HG03342 (cell line): Measurements from ENCODE around the gene TSTD2.
"Not testable (repeated sequence)": the region's sequence is repeated elsewhere in the genome, so short reads cannot be mapped to it uniquely, and the experiment has no call there.

Experiments used
- ATAC-seq: cut with Tn5 transposase; IDR thresholded peaks from one replicate; pipeline ENCODE4 v1.9.1; 2021; ENCODE audit warnings: mild to moderate bottlenecking, moderate library complexity; ENCODE audit not compliant: unreplicated experiment

The TSTD2 gene

DNA sequence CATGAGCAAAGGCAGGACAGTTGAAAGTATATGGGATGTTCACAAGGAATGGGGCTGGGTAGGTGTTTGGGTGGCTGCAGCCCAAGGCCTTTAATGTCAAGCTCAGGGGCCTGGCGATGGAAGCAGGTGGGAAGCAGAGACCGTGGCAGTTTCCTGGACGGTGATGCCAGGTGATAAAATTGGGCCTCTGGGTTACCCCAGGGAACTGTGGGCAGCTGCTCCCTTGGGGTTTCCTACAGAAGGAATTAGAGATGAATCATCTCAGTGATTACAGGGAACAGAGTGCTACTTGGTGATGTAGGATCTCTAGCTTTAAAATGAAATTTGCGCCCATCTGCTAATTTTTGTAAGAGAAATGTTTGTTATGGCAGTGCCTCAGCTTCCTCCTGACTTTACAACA is 39.2 kb downstream of the TSTD2 start:
- no peak for ATAC-seq

GRCh38 chr9:97592126-97592525 is 41.0 kb downstream of the TSTD2 start:
- ATAC-seq: no peak

DNA sequence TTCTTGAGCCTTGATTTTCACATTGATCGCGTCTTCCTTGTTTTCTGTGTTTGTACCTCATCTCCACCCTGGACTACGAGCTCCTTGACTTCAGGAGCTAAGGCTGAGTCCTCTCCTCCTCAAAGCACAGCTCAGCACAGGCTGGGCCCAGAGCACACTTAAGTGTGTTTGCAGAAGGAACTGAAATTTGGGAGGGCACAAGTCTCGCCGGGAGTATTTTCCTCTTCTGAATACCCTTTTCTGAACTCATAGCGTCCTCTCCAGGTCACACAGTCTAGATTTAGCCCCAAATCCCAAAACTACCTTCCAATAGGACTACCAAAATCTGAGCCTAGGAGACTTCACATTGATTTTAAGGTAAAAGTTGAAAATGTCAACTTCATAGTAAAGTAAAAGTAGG is 41.6 kb downstream of the TSTD2 start:
- no peak for ATAC-seq

GRCh38 chr9:97586909-97587308 is 46.3 kb downstream of the TSTD2 start:
- not testable (repeated sequence) for ATAC-seq

DNA sequence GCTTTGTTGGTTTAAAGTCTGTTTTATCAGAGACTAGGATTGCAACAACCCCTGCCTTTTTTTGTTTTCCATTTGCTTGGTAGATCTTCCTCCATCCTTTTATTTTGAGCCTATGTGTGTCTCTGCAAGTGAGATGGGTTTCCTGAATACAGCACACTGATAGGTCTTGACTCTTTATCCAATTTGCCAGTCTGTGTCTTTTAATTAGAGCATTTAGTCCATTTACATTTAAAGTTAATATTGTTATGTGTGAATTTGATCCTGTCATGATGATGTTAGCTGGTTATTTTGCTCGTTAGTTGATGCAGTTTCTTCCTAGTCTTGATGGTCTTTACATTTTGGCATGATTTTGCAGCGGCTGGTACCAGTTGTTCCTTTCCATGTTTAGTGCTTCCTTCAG is 48.4 kb downstream of the TSTD2 start:
- not testable (repeated sequence) for ATAC-seq

DNA sequence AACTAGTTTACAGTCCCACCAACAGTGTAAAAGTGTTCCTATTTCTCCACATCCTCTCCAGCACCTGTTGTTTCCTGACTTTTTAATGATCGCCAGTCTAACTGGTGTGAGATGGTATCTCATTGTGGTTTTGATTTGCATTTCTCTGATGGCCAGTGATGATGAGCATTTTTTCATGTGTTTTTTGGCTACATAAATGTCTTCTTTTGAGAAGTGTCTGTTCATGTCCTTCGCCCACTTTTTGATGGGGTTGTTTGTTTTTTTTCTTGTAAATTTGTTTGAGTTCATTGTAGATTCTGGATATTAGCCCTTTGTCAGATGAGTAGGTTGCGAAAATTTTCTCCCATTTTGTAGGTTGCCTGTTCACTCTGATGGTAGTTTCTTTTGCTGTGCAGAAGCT is 51.6 kb downstream of the TSTD2 start:
- ATAC-seq: not testable (repeated sequence)

DNA sequence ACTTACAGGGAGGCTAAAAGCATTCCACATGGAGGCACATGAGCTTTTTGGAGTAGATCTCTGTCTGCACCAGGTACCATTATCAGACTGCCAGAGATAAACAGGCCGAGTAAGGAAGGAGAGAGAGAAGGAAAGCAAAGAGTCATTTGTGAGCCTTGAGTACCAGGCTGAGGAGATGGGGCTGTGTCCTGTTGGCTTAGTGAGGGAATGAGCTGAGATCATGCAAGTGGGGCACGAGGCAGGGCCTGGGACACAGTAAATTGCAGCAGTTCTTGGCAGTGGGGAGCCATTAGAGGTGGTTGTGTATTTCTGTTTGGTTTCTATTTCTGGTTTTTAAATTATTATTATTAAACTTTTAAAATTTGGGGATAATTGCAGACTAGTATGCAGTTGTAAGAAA is 53.3 kb downstream of the TSTD2 start:
- ATAC-seq: no peak

DNA sequence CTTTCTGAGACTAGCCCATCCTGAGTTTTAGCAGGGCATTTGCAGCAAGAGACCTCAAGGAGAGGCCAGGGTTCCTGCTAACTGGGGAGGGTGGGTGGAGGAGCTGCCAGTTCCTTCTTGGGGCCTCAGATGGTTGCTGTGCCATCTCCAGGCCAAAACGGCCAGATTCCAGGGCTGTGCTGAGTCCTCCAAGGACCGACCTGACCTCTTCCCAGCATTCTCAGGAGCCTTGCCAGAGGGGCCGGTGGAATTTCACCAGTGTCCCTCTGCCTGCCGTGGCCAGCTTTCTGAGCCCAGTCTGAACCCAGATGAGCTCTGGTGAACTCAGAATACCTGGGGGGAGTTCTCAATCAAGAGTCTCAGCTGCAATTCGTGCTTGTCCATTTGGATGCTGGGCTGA is 54.3 kb downstream of the TSTD2 start:
- ATAC-seq: no peak

GRCh38 chr9:97577051-97577450 is 56.1 kb downstream of the TSTD2 start:
- ATAC-seq: no peak

- no peak for ATAC-seq
Observed at GRCh38 chr9:97575673-97576200, 57.4 kb downstream of the TSTD2 start.

GRCh38 chr9:97574921-97575672 is 58.1 kb downstream of the TSTD2 start:
- ATAC-seq: not testable (repeated sequence)

- ATAC-seq: not testable (repeated sequence)
Observed at GRCh38 chr9:97574101-97574571, 59.0 kb downstream of the TSTD2 start.

DNA sequence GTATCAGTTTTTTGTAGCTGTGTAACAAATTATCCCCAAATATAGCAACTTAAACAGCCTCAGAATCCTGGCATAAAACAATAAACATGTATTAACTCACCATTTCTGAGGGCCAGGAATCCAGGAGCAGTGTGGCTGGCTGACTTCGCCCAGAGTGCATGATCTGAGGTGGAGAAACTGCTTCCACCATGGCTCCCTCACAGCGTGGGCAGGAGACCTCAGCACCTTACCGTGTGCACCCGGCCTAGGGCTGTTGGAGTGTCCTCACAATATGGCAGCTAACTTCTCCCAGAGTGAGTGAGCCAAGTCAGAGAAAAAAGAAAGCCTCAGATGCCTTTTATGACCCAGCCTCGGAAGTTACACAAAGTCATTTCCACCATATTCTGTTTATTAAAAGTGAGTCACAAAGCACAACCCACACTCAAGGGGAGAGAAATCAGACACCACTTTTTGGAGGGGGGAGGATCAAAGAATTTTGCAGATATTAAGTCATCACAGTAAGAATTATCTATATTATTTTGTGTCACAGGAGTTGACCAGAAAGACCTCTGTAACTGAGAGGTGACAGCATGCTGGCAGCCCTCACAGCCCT is 59.6 kb downstream of the TSTD2 start:
- ATAC-seq: no peak

- no peak for ATAC-seq
Observed at GRCh38 chr9:97572892-97573365, 60.2 kb downstream of the TSTD2 start.

GRCh38 chr9:97572196-97572891 is 60.8 kb downstream of the TSTD2 start:
- ATAC-seq: no peak

DNA sequence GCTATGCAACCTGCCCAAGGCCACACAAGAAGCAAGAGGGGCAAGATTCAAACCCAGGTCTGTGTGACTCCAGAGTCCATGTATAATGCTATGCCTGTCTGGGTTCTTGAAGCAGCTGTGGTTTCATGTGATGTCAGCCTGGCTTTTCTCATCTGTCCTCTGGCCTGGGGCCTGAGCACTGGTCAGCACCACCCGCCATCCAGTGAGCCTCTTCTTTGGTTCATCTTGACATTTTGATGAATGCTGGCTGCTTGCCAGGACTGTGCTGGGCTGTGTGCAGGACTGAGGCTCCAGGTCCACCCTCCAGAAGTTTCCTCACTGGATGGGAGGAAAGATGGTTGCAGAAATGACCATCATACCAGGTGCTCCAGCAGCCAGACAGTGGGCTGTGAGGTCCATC is 61.5 kb downstream of the TSTD2 start:
- no peak for ATAC-seq

DNA sequence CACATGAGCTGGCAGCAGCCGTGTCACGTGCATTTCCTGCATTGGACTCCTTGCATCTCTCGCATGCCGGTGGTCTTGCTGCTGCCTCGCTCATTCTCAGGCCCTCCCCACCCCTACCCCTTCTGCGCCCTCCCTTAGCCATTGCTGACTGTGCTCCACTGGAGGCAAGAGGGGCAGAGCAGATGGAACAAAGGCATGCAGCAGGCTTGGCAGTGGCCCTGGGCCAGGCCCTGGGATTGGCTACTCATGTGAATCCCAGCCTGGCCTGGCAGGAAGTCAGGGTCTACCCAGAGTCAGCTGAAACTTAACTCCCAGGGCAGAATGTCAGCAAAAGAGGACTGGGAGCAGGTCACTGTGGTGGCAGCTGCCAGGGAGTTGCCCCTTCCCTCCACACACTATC is 62.3 kb downstream of the TSTD2 start:
- no peak for ATAC-seq

DNA sequence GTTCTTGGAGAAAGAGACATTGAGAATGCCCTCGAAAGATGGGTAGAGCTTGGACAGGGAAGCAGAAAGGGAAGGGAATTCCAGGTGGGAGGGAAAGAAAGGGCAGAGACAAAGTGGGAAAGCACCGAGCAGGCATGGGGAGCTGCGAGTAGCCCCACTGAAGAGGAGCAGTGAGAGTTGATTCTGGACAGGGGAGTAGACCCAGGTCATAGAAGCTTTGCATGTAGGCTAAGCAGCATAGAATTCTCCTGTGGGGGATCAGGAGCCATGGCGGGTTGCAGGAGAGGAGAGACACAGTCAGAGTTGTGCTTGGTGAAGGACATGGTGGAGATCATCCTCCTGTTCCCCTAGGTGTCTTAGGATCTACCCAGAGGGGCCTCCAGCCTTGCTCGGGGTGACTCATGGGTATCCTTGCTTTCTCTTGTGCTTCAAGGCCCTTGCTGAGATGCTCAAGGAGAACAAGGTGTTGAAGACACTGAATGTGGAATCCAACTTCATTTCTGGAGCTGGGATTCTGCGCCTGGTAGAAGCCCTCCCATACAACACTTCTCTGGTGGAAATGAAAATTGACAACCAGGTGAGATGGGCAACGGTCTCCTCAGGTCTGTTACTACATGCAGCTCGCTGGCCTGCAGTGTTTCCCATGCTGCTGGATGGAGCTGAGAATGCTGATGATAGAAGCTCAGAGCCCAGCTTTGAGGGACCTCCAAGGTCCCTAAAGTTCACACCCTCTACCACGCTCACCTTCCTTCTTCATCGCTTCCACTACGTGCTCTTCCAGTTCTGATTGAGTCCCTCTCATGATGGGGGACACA is 64.5 kb downstream of the TSTD2 start:
- ATAC-seq: no peak

DNA sequence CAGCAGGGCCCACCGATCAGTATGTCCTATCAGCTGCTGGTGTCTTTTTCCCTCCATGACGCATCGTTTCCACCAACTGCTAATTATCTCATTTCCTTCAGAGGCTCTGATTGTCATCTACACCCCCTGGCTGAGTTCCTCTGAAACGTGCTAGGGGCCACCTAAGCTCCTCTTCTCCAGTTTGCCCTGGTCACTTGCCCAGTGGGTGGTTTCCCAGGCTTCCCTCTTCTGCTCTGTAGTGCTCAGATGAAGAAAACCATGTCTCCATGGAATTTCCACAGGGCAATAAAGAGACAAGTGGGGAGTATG is 65.3 kb downstream of the TSTD2 start:
- no peak for ATAC-seq

DNA sequence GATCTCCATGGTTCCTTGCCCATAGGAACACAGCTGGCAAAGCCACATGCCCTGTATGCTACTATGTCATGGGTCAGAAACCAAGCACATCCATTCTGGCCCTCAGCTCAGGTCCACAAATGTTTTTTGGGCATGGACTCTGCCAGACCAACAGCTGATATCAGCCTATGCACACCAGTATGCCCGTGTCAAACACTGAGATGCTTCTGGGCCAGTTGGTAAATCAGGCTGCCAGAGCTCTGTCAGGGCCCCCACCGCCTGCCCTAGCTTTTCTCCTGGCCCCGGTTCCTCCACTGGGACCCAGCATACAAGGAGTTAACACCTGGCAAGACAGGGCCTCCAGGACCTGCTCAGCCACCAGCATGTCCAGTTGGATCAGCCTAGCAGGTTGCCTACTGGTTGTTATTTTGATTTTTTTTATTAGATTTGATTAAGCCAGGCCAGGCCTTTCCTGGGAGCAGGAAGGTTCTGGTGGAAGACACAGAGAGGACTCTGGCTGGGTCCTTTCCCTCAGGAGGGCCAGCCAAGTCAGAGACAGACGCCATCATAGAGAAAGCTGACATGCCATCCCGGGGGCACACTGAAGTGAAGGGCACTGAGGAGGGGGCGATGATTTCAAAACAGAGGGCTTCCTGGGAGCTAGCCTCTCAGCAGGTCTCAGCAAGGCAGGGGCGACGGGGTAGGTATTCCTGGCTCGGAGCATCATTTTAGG is 65.8 kb downstream of the TSTD2 start:
- ATAC-seq: no peak
